Keratinocyte (primary cell): ENCODE measurements around the gene RBMS3. TPM values are rescaled to one million over a fixed set of nuclear protein-coding genes. Genes with fewer than 3 reads are reported as not detected.

Experiments
- DNase-seq: peaks from one replicate; pipeline ENCODE4 v3.0.0-alpha.2; 2011; ENCODE audit warnings: low read depth, missing footprints, low spot score
- FAIRE-seq: peaks from 2 replicates; lab custom pipeline; 2011; peaks lifted over from hg19 to GRCh38; lab: Jason Lieb, UNC
- H2AFZ ChIP-seq: 2 replicates; pipeline ENCODE4 v1.6.0; 2012; ENCODE audit warnings: low read length, control low read depth, inconsistent platforms; ENCODE audit not compliant: control insufficient read depth
- H3K27ac ChIP-seq: 2 replicates; pipeline ENCODE4 v1.5.1; 2011; ENCODE audit warnings: low read length; ENCODE audit not compliant: control insufficient read depth, insufficient read depth
- H3K27me3 ChIP-seq: 3 replicates; pipeline ENCODE4 v1.6.0; 2011; ENCODE audit warnings: low read length; ENCODE audit not compliant: control insufficient read depth, insufficient read depth; ENCODE audit errors: extremely low read depth
- H3K36me3 ChIP-seq, 2 experiments: 2 replicates in 1 of 2; 3 replicates in 1 of 2; pipeline ENCODE4 v1.5.1; 2011; ENCODE audit warnings: low read length in 2 of 2, mild to moderate bottlenecking in 1 of 2; ENCODE audit not compliant: control insufficient read depth in 2 of 2, insufficient read depth in 2 of 2; ENCODE audit errors: extremely low read depth in 1 of 2
- H3K4me1 ChIP-seq: 3 replicates; pipeline ENCODE4 v1.5.1; 2011; ENCODE audit warnings: low read length; ENCODE audit not compliant: control insufficient read depth, insufficient read depth; ENCODE audit errors: extremely low read depth
- H3K4me2 ChIP-seq: 3 replicates; pipeline ENCODE4 v1.6.0; 2011; ENCODE audit warnings: low read depth, low read length; ENCODE audit not compliant: control insufficient read depth, insufficient read depth; ENCODE audit errors: extremely low read depth
- H3K4me3 ChIP-seq, 3 experiments: fragments of 200-600 bp in 1 of 3; sonication (generic) in 1 of 3; 2 replicates in 2 of 3; 3 replicates in 1 of 3; pipeline ENCODE4 v1.5.1; 2011 to 2016; ENCODE audit warnings: low read length in 3 of 3, mild to moderate bottlenecking in 3 of 3, control low read depth in 2 of 3, inconsistent platforms in 1 of 3, low read depth in 1 of 3, mixed read lengths in 1 of 3, mixed run types in 1 of 3, moderate library complexity in 1 of 3; ENCODE audit not compliant: control insufficient read depth in 2 of 3, insufficient read depth in 2 of 3; ENCODE audit errors: extremely low read depth in 1 of 3
- H3K79me2 ChIP-seq: 2 replicates; pipeline ENCODE4 v1.6.0; 2012; ENCODE audit warnings: low read length; ENCODE audit not compliant: control insufficient read depth, insufficient read depth
- H3K9ac ChIP-seq: 3 replicates; pipeline ENCODE4 v1.6.0; 2011; ENCODE audit warnings: low read length; ENCODE audit not compliant: control insufficient read depth, insufficient read depth; ENCODE audit errors: extremely low read depth
- H3K9me1 ChIP-seq: 3 replicates; pipeline ENCODE4 v1.6.0; 2011; ENCODE audit warnings: low read length; ENCODE audit not compliant: control insufficient read depth, insufficient read depth; ENCODE audit errors: extremely low read depth
- H3K9me3 ChIP-seq: 2 replicates; pipeline ENCODE4 v1.5.1; 2012; ENCODE audit warnings: low read depth, low read length; ENCODE audit not compliant: control insufficient read depth
- H4K20me1 ChIP-seq: 3 replicates; pipeline ENCODE4 v1.6.0; 2011; ENCODE audit warnings: low read length; ENCODE audit not compliant: control insufficient read depth, insufficient read depth; ENCODE audit errors: extremely low read depth
- CTCF ChIP-seq, 3 experiments: IDR thresholded peaks in 1 of 3; conservative IDR thresholded peaks in 1 of 3; optimal IDR thresholded peaks in 1 of 3; 2 replicates in 2 of 3; 3 replicates in 1 of 3; pipeline versions ENCODE3 to v1.5.1; 2011; ENCODE audit warnings: low read length in 3 of 3, mild to moderate bottlenecking in 3 of 3, moderate library complexity in 2 of 3, control low read depth in 1 of 3, inconsistent platforms in 1 of 3; ENCODE audit not compliant: insufficient read depth in 2 of 3; ENCODE audit errors: extremely low read depth in 1 of 3
- EZH2 ChIP-seq: IDR thresholded peaks from one replicate; pipeline ENCODE4 v1.6.1; 2012; ENCODE audit warnings: inconsistent platforms, mild to moderate bottlenecking, low read length, moderate library complexity
- dilution Hi-C: fragments of 300-500 bp; cut with MboI; formaldehyde crosslinking; loops from one replicate; pipeline ENCODE4 v1.7.0; 2020; ENCODE audit warnings: low sequenced_read_pairs; ENCODE audit not compliant: extremely low pct_ligation_motif_present
- polyA plus RNA-seq, 5 experiments: library from polyadenylated mRNA; depleted of rRNA in 3 of 5; stranded (reverse) in 3 of 5; stranded (forward) in 1 of 5; unstranded in 1 of 5; fragments of >200 nt; gene quantifications; 1 replicate in 1 of 5; 2 replicates in 3 of 5; 3 replicates in 1 of 5; pipeline versions ENCODE4 v1.2.1 to v1.2.3, GENCODE V29; 2011 to 2012; ENCODE audit warnings: missing spikeins in 2 of 5, low read depth in 1 of 5, low replicate concordance in 1 of 5

RBMS3 gene
- polyA plus RNA-seq, 1 donor (not counting 4 experiments of a cell fraction or from before 2014, with no cell fraction given) = 2.3 TPM

- Histone ChIP-seq H4K20me1 (no peaks in the 10 kb centered on the region), H3K9ac (no peak overlapping the region), H3K27ac (no peak overlapping the region), H3K79me2 (no peaks in the 10 kb centered on the region), H3K4me2 (no peak overlapping the region), H3K36me3 (no peaks in the 10 kb centered on the region), H2AFZ (no peak overlapping the region), H3K27me3 (no peaks in the 10 kb centered on the region), H3K9me1 (no peaks in the 10 kb centered on the region), H3K9me3 (no peaks in the 10 kb centered on the region), H3K4me3 (no peak overlapping the region), H3K4me1 (peaks cover 3% of the 10 kb centered on the region)
- dilution Hi-C loops = no loop called here
- FAIRE-seq (no peak), DNase-seq (no peak)
- TF ChIP-seq CTCF (optimal IDR thresholded peaks at IDR 0.05 in 1 of 3, IDR thresholded peaks at IDR 0.05 in 1 of 3, conservative IDR thresholded peaks at IDR 0.05 in 1 of 3; ENCODE audit: extremely low read depth in 1 of 3, insufficient read depth in 2 of 3, low read length in 3 of 3) (no peak), EZH2 (no peak)
These were observed 135.6 kb downstream of the RBMS3 start for GRCh38 chr3:29416514-29416913.

- Histone ChIP-seq H3K36me3 (no peaks in the 10 kb centered on the region), H3K9me1 (no peaks in the 10 kb centered on the region), H3K27ac (no peak overlapping the region), H3K4me1 (peaks cover 3% of the 10 kb centered on the region), H3K9ac (no peak overlapping the region), H3K79me2 (no peaks in the 10 kb centered on the region), H4K20me1 (no peaks in the 10 kb centered on the region), H3K27me3 (no peaks in the 10 kb centered on the region), H3K9me3 (no peaks in the 10 kb centered on the region), H3K4me3 (no peak overlapping the region), H3K4me2 (no peak overlapping the region), H2AFZ (no peak overlapping the region)
- dilution Hi-C loops = no loop called here
- DNase-seq = no peak
- TF ChIP-seq EZH2 = no peak
- no peak for TF ChIP-seq CTCF (optimal IDR thresholded peaks at IDR 0.05 in 1 of 3, IDR thresholded peaks at IDR 0.05 in 1 of 3, conservative IDR thresholded peaks at IDR 0.05 in 1 of 3; ENCODE audit: extremely low read depth in 1 of 3, insufficient read depth in 2 of 3, low read length in 3 of 3)
- no peak for FAIRE-seq
These were observed 139.2 kb downstream of the RBMS3 start for GRCh38 chr3:29420106-29420505.
